Liver (tissue), 3 donors: ENCODE data around the gene PKIG.

Experiments used
- ATF3 ChIP-seq: IDR thresholded peaks from 2 replicates; pipeline ENCODE4 v1.6.1; 2016; ENCODE audit warnings: antibody characterized with exemption
- CTCF ChIP-seq: fragments of 150-350 bp; IDR thresholded peaks from 2 replicates; pipeline ENCODE4 v1.5.1; 2017; ENCODE audit warnings: improper control_type of control experiment, low read depth, low read length; ENCODE audit not compliant: missing input control
- EGR1 ChIP-seq, 2 donors: IDR thresholded peaks; 2 replicates each; pipeline ENCODE4 v1.6.1; 2016 to 2018; ENCODE audit warnings: antibody characterized with exemption in 2 of 2, low read depth in 2 of 2
- GABPA ChIP-seq, 2 donors: IDR thresholded peaks in 1 of 2; conservative IDR thresholded peaks in 1 of 2; 2 replicates each; pipeline ENCODE4 v1.6.1; 2016; ENCODE audit warnings: antibody characterized with exemption in 2 of 2, mild to moderate bottlenecking in 1 of 2, moderate library complexity in 1 of 2
- JUND ChIP-seq, 2 donors: IDR thresholded peaks; 2 replicates each; pipeline ENCODE4 v1.6.1; 2016; ENCODE audit warnings: antibody characterized with exemption in 2 of 2
- MAX ChIP-seq: IDR thresholded peaks from 2 replicates; pipeline ENCODE4 v1.6.1; 2016; ENCODE audit warnings: antibody characterized with exemption
- RAD21 ChIP-seq, 2 donors: IDR thresholded peaks; 2 replicates each; pipeline ENCODE4 v1.6.1; 2016; ENCODE audit warnings: antibody characterized with exemption in 2 of 2, mild to moderate bottlenecking in 2 of 2
- REST ChIP-seq: IDR thresholded peaks from 2 replicates; pipeline ENCODE4 v1.6.1; 2016; ENCODE audit warnings: antibody characterized with exemption, mild to moderate bottlenecking
- RXRA ChIP-seq, 2 donors: IDR thresholded peaks; 2 replicates each; pipeline ENCODE4 v1.6.1; 2017 to 2018; ENCODE audit warnings: antibody characterized with exemption in 2 of 2, mild to moderate bottlenecking in 1 of 2
- SP1 ChIP-seq: IDR thresholded peaks from 2 replicates; pipeline ENCODE4 v1.6.1; 2018; ENCODE audit warnings: antibody characterized with exemption, mild to moderate bottlenecking
- ZBTB33 ChIP-seq: IDR thresholded peaks from 2 replicates; pipeline ENCODE4 v1.6.1; 2016; ENCODE audit warnings: antibody characterized with exemption
- donor health status: healthy.
- donor health status: healthy.

GRCh38 chr20:44637042-44637441, 54.7 kb downstream of the PKIG start:
- TF ChIP-seq ZBTB33 (no peak), CTCF (no peak), REST (no peak), GABPA (IDR thresholded peaks at IDR 0.05 in 1 of 2, conservative IDR thresholded peaks at IDR 0.05 in 1 of 2) (no peak), SP1 (no peak), RXRA (IDR thresholded peaks at IDR 0.05) (no peak), JUND (IDR thresholded peaks at IDR 0.05) (no peak), ATF3 (no peak), MAX (no peak), RAD21 (IDR thresholded peaks at IDR 0.05) (no peak), EGR1 (IDR thresholded peaks at IDR 0.05; ENCODE audit: low read depth in 2 of 2) (no peak)
